Astrocyte (in vitro differentiated cells and primary cell): ENCODE measurements around the gene MEPE. TPM values are rescaled to one million over a fixed set of nuclear protein-coding genes. Genes with fewer than 3 reads are reported as not detected.
A peak's percentile ranks its signal among the peaks of the same experiment; 100 is the strongest.

Source experiments
- DNase-seq: peaks from one replicate; pipeline ENCODE4 v3.0.0-alpha.2; 2010; ENCODE audit warnings: low read depth
- FAIRE-seq: peaks from 2 replicates; lab custom pipeline; 2011; peaks lifted over from hg19 to GRCh38; lab: Jason Lieb, UNC
- H2AFZ ChIP-seq: 2 replicates; pipeline ENCODE4 v1.6.0; 2012; ENCODE audit warnings: low read depth, low read length, inconsistent platforms
- H3K27ac ChIP-seq: 2 replicates; pipeline ENCODE4 v1.5.1; 2011; ENCODE audit warnings: low read depth, low read length, inconsistent platforms
- H3K27me3 ChIP-seq: 2 replicates; pipeline ENCODE4 v1.6.0; 2011; ENCODE audit warnings: low read length, inconsistent platforms; ENCODE audit not compliant: insufficient read depth
- H3K36me3 ChIP-seq: 2 replicates; pipeline ENCODE4 v1.5.1; 2011; ENCODE audit warnings: low read length, inconsistent platforms; ENCODE audit not compliant: insufficient read depth
- H3K4me1 ChIP-seq: 2 replicates; pipeline ENCODE4 v1.5.1; 2011; ENCODE audit warnings: low read length, inconsistent platforms; ENCODE audit not compliant: insufficient read depth
- H3K4me2 ChIP-seq: 2 replicates; pipeline ENCODE4 v1.6.0; 2012; ENCODE audit warnings: low read length, inconsistent platforms
- H3K4me3 ChIP-seq: 2 replicates; pipeline ENCODE4 v1.5.1; 2011; ENCODE audit warnings: low read depth, mild to moderate bottlenecking, low read length, inconsistent platforms; ENCODE audit not compliant: insufficient read depth
- H3K79me2 ChIP-seq: 2 replicates; pipeline ENCODE4 v1.6.0; 2012; ENCODE audit warnings: mild to moderate bottlenecking, low read length, inconsistent platforms; ENCODE audit not compliant: insufficient read depth
- H3K9ac ChIP-seq: 2 replicates; pipeline ENCODE4 v1.6.0; 2012; ENCODE audit warnings: mild to moderate bottlenecking, low read length, inconsistent platforms
- H3K9me3 ChIP-seq: 2 replicates; pipeline ENCODE4 v1.5.1; 2012; ENCODE audit warnings: low read depth, mild to moderate bottlenecking, low read length, inconsistent platforms; ENCODE audit not compliant: insufficient read depth
- H4K20me1 ChIP-seq: 2 replicates; pipeline ENCODE4 v1.6.0; 2012; ENCODE audit warnings: low read length, inconsistent platforms; ENCODE audit not compliant: insufficient read depth
- H3K27ac Mint-ChIP-seq: one replicate; pipeline ENCODE4 v1.8.0; 2021; ENCODE audit warnings: mild to moderate bottlenecking, mixed read lengths; ENCODE audit not compliant: unreplicated experiment
- H3K27me3 Mint-ChIP-seq: one replicate; pipeline ENCODE4 v1.8.0; 2021; ENCODE audit warnings: low read depth, mixed read lengths; ENCODE audit not compliant: unreplicated experiment
- H3K36me3 Mint-ChIP-seq: one replicate; pipeline ENCODE4 v1.8.0; 2021; ENCODE audit warnings: low read depth, mixed read lengths; ENCODE audit not compliant: unreplicated experiment
- H3K4me1 Mint-ChIP-seq: one replicate; pipeline ENCODE4 v1.8.0; 2021; ENCODE audit warnings: low read depth, mixed read lengths; ENCODE audit not compliant: unreplicated experiment
- H3K4me3 Mint-ChIP-seq: one replicate; pipeline ENCODE4 v1.8.0; 2021; ENCODE audit warnings: mild to moderate bottlenecking, moderate library complexity, mixed read lengths; ENCODE audit not compliant: unreplicated experiment
- H3K9me3 Mint-ChIP-seq: one replicate; pipeline ENCODE4 v1.8.0; 2021; ENCODE audit warnings: mild to moderate bottlenecking, mixed read lengths; ENCODE audit not compliant: unreplicated experiment
- EZH2 ChIP-seq: IDR thresholded peaks from 2 replicates; pipeline ENCODE4 v1.6.1; 2012; ENCODE audit warnings: mild to moderate bottlenecking, low read length, inconsistent platforms; ENCODE audit not compliant: insufficient read depth
- total RNA-seq: library from RNA; stranded (reverse); gene quantifications from 2 replicates; pipeline ENCODE4 v1.2.1, GENCODE V29; 2021
- TF ChIP-seq, protein P1 (sequence below): IDR thresholded peaks from 2 replicates; pipeline ENCODE4 v1.5.1; 2011; ENCODE audit warnings: low read depth, mild to moderate bottlenecking, inconsistent platforms, low read length, moderate library complexity; ENCODE audit not compliant: insufficient read depth

MEPE gene
- total RNA-seq, 1 donor from 2014 or later = not detected

DNA sequence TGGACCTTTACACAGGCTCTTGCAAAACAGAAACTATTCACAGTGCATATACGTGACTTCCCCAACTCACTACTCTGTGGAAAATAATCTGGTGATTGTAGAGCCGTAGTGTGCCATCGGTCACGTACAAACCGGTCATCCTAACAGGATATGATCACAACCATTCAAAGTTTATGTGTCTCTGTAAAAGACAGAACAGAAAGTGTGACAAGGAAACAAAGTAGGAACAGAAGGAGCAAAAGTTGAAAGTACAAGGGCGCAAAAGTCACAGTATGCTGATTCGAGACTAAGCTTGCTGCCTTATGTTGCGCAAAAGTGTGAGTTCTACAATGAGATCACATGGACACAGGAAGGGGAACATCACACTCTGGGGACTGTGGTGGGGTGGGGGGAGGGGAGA, 18.6 kb downstream of the MEPE start:
- Histone ChIP-seq H3K79me2 (no peaks in the 10 kb centered on the region), H3K4me2 (no peak overlapping the region), H3K27me3 (no peaks in the 10 kb centered on the region), H4K20me1 (no peaks in the 10 kb centered on the region), H3K4me3 (no peak overlapping the region), H3K27ac (no peak overlapping the region), H3K9ac (no peak overlapping the region), H2AFZ (no peak overlapping the region), H3K9me3 (no peaks in the 10 kb centered on the region), H3K36me3 (no peaks in the 10 kb centered on the region), H3K4me1 (peaks cover 3% of the 10 kb centered on the region)
- no peak overlapping the region for H3K27ac Mint-ChIP-seq
- no peak overlapping the region for H3K4me3 Mint-ChIP-seq
- no peaks in the 10 kb centered on the region for H3K9me3 Mint-ChIP-seq
- DNase-seq = no peak
- no peaks in the 10 kb centered on the region for H3K27me3 Mint-ChIP-seq
- peaks cover 8% of the 10 kb centered on the region for H3K4me1 Mint-ChIP-seq
- FAIRE-seq = no peak
- TF ChIP-seq, protein P1, sequence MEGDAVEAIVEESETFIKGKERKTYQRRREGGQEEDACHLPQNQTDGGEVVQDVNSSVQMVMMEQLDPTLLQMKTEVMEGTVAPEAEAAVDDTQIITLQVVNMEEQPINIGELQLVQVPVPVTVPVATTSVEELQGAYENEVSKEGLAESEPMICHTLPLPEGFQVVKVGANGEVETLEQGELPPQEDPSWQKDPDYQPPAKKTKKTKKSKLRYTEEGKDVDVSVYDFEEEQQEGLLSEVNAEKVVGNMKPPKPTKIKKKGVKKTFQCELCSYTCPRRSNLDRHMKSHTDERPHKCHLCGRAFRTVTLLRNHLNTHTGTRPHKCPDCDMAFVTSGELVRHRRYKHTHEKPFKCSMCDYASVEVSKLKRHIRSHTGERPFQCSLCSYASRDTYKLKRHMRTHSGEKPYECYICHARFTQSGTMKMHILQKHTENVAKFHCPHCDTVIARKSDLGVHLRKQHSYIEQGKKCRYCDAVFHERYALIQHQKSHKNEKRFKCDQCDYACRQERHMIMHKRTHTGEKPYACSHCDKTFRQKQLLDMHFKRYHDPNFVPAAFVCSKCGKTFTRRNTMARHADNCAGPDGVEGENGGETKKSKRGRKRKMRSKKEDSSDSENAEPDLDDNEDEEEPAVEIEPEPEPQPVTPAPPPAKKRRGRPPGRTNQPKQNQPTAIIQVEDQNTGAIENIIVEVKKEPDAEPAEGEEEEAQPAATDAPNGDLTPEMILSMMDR = no peak
- no peak for TF ChIP-seq EZH2
- no peaks in the 10 kb centered on the region for H3K36me3 Mint-ChIP-seq

DNA sequence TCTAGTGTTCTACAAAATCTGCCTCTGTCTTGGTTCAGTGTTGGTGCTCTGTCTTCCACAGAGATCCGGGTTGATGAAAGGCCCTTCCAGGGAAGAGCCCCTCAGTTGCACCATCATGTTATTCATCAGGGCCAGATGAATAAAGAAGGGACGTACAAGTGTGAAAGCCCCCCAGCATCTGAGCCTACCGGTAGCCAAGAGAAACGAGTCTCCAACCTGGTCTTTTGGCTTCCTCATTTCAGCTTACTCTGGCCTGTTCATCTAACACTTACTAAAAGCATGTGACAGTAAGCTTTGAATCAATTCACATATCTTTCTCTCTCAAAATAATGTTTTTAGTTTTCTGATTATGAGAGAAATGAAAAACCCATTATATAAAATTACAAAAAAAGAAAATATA, 19.2 kb downstream of the MEPE start:
- Histone ChIP-seq H3K4me3 (no peak overlapping the region), H3K79me2 (no peaks in the 10 kb centered on the region), H3K4me1 (peaks cover 3% of the 10 kb centered on the region), H4K20me1 (no peaks in the 10 kb centered on the region), H3K27me3 (no peaks in the 10 kb centered on the region), H3K9me3 (no peaks in the 10 kb centered on the region), H3K4me2 (no peak overlapping the region), H3K27ac (no peak overlapping the region), H3K36me3 (no peaks in the 10 kb centered on the region), H3K9ac (no peak overlapping the region), H2AFZ (no peak overlapping the region)
- Mint-ChIP-seq H3K27me3 (no peaks in the 10 kb centered on the region), H3K4me3 (no peak overlapping the region), H3K4me1 (peaks cover 14% of the 10 kb centered on the region), H3K36me3 (no peaks in the 10 kb centered on the region), H3K27ac (no peak overlapping the region), H3K9me3 (no peaks in the 10 kb centered on the region)
- FAIRE-seq (no peak), DNase-seq (no peak)
- TF ChIP-seq, protein P1 = no peak
- TF ChIP-seq EZH2 = no peak

GRCh38 chr4:87853108-87853507, 20.3 kb downstream of the MEPE start:
- Histone ChIP-seq H3K4me3 (no peak overlapping the region), H3K4me2 (no peak overlapping the region), H4K20me1 (no peaks in the 10 kb centered on the region), H2AFZ (no peak overlapping the region), H3K4me1 (peaks cover 3% of the 10 kb centered on the region), H3K9ac (no peak overlapping the region), H3K79me2 (no peaks in the 10 kb centered on the region), H3K36me3 (no peaks in the 10 kb centered on the region), H3K27ac (no peak overlapping the region), H3K27me3 (no peaks in the 10 kb centered on the region), H3K9me3 (no peaks in the 10 kb centered on the region)
- peaks cover 18% of the 10 kb centered on the region for H3K4me1 Mint-ChIP-seq
- DNase-seq (peak; percentile 23), FAIRE-seq (peak; percentile 90)
- H3K36me3 Mint-ChIP-seq = no peaks in the 10 kb centered on the region
- H3K27ac Mint-ChIP-seq = no peak overlapping the region
- H3K27me3 Mint-ChIP-seq = no peaks in the 10 kb centered on the region
- TF ChIP-seq, protein P1 = peak; percentile 39
- no peak for TF ChIP-seq EZH2
- H3K9me3 Mint-ChIP-seq = no peaks in the 10 kb centered on the region
- H3K4me3 Mint-ChIP-seq = no peak overlapping the region
